ENCODE measurements around the gene ZACN. TPM values are rescaled to one million over a fixed set of nuclear protein-coding genes. Genes with fewer than 3 reads are reported as not detected.

Gene ZACN
- total RNA-seq, 2 experiments from 2014 or later: 0.76 to 1.2 TPM

DNA sequence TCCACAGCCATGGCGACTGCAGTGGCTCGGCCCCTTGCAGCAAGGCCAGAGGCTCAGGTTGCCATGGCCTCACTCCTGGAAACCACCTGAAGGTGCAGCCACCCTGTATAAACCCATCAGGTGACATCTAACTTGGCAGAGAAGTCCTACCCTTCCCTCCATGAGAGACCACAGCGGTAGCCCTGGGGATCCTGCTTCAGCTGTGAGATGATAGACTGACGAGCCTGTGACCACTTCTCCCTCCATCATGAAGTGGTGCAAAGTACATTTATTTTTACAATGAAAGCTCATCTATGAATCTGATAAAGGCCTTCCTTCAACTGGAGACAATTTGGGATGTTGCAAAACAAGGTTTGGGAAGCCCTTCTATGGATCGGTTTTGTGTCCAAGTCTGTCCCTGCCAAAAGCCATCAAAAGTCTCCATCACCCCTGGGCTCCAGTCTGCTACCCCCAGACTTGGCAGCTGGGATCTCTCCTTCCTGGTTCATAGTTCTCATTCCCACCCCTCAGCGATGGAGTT, 1.8 kb downstream of the ZACN start:
- Histone ChIP-seq H3K9me3 (ENCODE audit: low read length) (no peaks in the 10 kb centered on the region), H3K4me1 (ENCODE audit: insufficient read depth, low read length, poor library complexity, severe bottlenecking) (peaks cover 8% of the 10 kb centered on the region), H3K27ac (ENCODE audit: low read depth, low read length, poor library complexity, severe bottlenecking) (no peak overlapping the region), H3K9me2 (ENCODE audit: insufficient read depth, low read length) (no peaks in the 10 kb centered on the region), H4K20me1 (ENCODE audit: insufficient read depth, low read length) (no peaks in the 10 kb centered on the region), H3K36me3 (ENCODE audit: insufficient read depth, low read length) (peaks cover 36% of the 10 kb centered on the region), H3K4me2 (ENCODE audit: low read length) (no peak overlapping the region), H3K79me2 (ENCODE audit: insufficient read depth, low read depth, low read length) (no peaks in the 10 kb centered on the region), H3K4me3 (ENCODE audit: low read depth, low read length, poor library complexity, severe bottlenecking) (no peak overlapping the region), H2AFZ (ENCODE audit: low read length) (no peak overlapping the region)
- ChIA-PET CTCF (ENCODE audit: unreplicated experiment) (interaction anchor here (1.4 kb wide), 1 partner anchor 66 kb away, joined by 4 read pairs; no protein-coding TSS in a partner anchor), POLR2A (no interaction called here)
- intact Hi-C loops (cut with micrococcal nuclease; ENCODE audit: unreplicated experiment): no loop called here
- no TSS peak for BruUV-seq (replicated peaks)
- no peak for DNase-seq (ENCODE audit: low spot score)
- TF ChIP-seq, protein P1, sequence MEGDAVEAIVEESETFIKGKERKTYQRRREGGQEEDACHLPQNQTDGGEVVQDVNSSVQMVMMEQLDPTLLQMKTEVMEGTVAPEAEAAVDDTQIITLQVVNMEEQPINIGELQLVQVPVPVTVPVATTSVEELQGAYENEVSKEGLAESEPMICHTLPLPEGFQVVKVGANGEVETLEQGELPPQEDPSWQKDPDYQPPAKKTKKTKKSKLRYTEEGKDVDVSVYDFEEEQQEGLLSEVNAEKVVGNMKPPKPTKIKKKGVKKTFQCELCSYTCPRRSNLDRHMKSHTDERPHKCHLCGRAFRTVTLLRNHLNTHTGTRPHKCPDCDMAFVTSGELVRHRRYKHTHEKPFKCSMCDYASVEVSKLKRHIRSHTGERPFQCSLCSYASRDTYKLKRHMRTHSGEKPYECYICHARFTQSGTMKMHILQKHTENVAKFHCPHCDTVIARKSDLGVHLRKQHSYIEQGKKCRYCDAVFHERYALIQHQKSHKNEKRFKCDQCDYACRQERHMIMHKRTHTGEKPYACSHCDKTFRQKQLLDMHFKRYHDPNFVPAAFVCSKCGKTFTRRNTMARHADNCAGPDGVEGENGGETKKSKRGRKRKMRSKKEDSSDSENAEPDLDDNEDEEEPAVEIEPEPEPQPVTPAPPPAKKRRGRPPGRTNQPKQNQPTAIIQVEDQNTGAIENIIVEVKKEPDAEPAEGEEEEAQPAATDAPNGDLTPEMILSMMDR (conservative IDR thresholded peaks at IDR 0.05; ENCODE audit: low read length): no peak
- no peak for TF ChIP-seq EZH2phosphoT487 (IDR thresholded peaks at IDR 0.05; ENCODE audit: borderline replicate concordance, low read depth, low read length)

DNA sequence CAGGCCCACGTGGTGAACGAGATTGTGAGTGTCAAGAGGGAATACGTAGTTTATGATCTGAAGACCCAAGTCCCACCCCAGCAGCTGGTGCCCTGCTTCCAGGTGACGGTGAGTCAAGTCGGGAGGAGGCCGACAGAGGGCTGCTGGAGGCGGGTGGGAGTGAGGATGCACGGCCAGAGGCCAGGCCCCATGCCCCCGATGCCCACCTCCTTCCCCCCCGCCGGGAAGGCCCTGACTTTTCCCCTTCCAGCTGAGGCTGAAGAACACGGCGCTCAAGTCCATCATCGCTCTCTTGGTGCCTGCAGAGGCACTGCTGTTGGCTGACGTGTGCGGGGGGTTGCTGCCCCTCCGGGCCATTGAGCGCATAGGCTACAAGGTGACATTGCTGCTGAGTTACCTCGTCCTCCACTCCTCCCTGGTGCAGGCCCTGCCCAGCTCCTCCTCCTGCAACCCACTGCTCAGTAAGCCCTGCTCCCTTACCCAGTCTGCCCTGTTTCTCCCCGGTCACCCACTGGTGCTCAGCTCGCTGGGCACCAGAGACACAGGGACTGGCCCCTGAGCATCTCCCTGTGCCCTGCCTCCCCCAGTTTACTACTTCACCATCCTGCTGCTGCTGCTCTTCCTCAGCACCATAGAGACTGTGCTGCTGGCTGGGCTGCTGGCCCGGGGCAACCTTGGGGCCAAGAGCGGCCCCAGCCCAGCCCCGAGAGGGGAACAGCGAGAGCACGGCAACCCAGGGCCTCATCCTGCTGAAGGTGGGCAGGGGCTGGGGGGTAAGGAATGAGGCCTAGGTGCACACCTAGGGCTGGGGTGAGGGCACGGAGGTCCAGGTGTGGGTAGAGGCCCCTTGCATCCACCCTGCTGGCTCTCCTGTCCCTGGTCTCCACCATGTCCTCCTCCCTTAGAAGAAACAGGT, 2.6 kb downstream of the ZACN start:
- Histone ChIP-seq H2AFZ (ENCODE audit: low read length) (no peak overlapping the region), H3K4me3 (ENCODE audit: low read depth, low read length, poor library complexity, severe bottlenecking) (no peak overlapping the region), H4K20me1 (ENCODE audit: insufficient read depth, low read length) (no peaks in the 10 kb centered on the region), H3K9me2 (ENCODE audit: insufficient read depth, low read length) (no peaks in the 10 kb centered on the region), H3K27ac (ENCODE audit: low read depth, low read length, poor library complexity, severe bottlenecking) (no peak overlapping the region), H3K4me1 (ENCODE audit: insufficient read depth, low read length, poor library complexity, severe bottlenecking) (peaks cover 8% of the 10 kb centered on the region), H3K9me3 (ENCODE audit: low read length) (no peaks in the 10 kb centered on the region), H3K36me3 (ENCODE audit: insufficient read depth, low read length) (peaks cover 38% of the 10 kb centered on the region), H3K4me2 (ENCODE audit: low read length) (no peak overlapping the region), H3K79me2 (ENCODE audit: insufficient read depth, low read depth, low read length) (no peaks in the 10 kb centered on the region)
- ChIA-PET CTCF (ENCODE audit: unreplicated experiment) (no interaction called here), POLR2A (no interaction called here)
- DNase-seq (ENCODE audit: low spot score): no peak
- no TSS peak for BruUV-seq (replicated peaks)
- TF ChIP-seq, protein P1 (conservative IDR thresholded peaks at IDR 0.05; ENCODE audit: low read length): no peak
- TF ChIP-seq EZH2phosphoT487 (IDR thresholded peaks at IDR 0.05; ENCODE audit: borderline replicate concordance, low read depth, low read length): no peak
- intact Hi-C loops (cut with micrococcal nuclease; ENCODE audit: unreplicated experiment): no loop called here

Measured in OCI-LY7 (cell line).